ENCODE measurements around the gene TMEM178A. TPM values are rescaled to one million over a fixed set of nuclear protein-coding genes. Genes with fewer than 3 reads are reported as not detected.
"Not testable (repeated sequence)": the region's sequence is repeated elsewhere in the genome, so short reads cannot be mapped to it uniquely, and the experiment has no call there.

Gene TMEM178A
- total RNA-seq, 1 donor from 2014 or later = 2.9 TPM

GRCh38 chr2:39648580-39648979 is 17.1 kb upstream of the TMEM178A start:
- DNase-seq (ENCODE audit: low spot score) = no peak

GRCh38 chr2:39649511-39649910 is 16.2 kb upstream of the TMEM178A start:
- no peak for DNase-seq (ENCODE audit: low spot score)

GRCh38 chr2:39650468-39650867 is 15.2 kb upstream of the TMEM178A start:
- no peak for DNase-seq (ENCODE audit: low spot score)

GRCh38 chr2:39656215-39656614 is 9.5 kb upstream of the TMEM178A start:
- not testable (repeated sequence) for DNase-seq (ENCODE audit: low spot score)

- no peak for DNase-seq (ENCODE audit: low spot score)
Measured at GRCh38 chr2:39657287-39657937, 8.3 kb upstream of the TMEM178A start.

GRCh38 chr2:39658371-39658770 is 7.3 kb upstream of the TMEM178A start:
- no peak for DNase-seq (ENCODE audit: low spot score)

GRCh38 chr2:39659765-39660611 is 5.7 kb upstream of the TMEM178A start:
- DNase-seq (ENCODE audit: low spot score) = no peak

- no peak for DNase-seq (ENCODE audit: low spot score)
Measured at GRCh38 chr2:39660612-39661236, 5.0 kb upstream of the TMEM178A start.

- DNase-seq (ENCODE audit: low spot score) = no peak
Measured at GRCh38 chr2:39661826-39662225, 3.9 kb upstream of the TMEM178A start.

- no peak for DNase-seq (ENCODE audit: low spot score)
Measured at GRCh38 chr2:39663187-39663930, 2.4 kb upstream of the TMEM178A start.

GRCh38 chr2:39664232-39664887 is 1.4 kb upstream of the TMEM178A start:
- no peak for DNase-seq (ENCODE audit: low spot score)

GRCh38 chr2:39664888-39665591 is 677 bp upstream of the TMEM178A start:
- DNase-seq (ENCODE audit: low spot score) = no peak

GRCh38 chr2:39666491-39667101 is 879 bp downstream of the TMEM178A start:
- DNase-seq (ENCODE audit: low spot score) = no peak

- DNase-seq (ENCODE audit: low spot score) = no peak
Measured at GRCh38 chr2:39667104-39667885, 1.6 kb downstream of the TMEM178A start.

GRCh38 chr2:39667886-39668276 is 2.2 kb downstream of the TMEM178A start:
- no peak for DNase-seq (ENCODE audit: low spot score)

- no peak for DNase-seq (ENCODE audit: low spot score)
Measured at GRCh38 chr2:39668576-39669080, 2.9 kb downstream of the TMEM178A start.

- no peak for DNase-seq (ENCODE audit: low spot score)
Measured at GRCh38 chr2:39671604-39672003, 5.9 kb downstream of the TMEM178A start.

- no peak for DNase-seq (ENCODE audit: low spot score)
Measured at GRCh38 chr2:39673018-39673417, 7.3 kb downstream of the TMEM178A start.

GRCh38 chr2:39676342-39676741 is 10.6 kb downstream of the TMEM178A start:
- no peak for DNase-seq (ENCODE audit: low spot score)

Data from ureter (tissue), 1 donor.